HG02623 (cell line): ENCODE measurements around the gene NRXN3.

Source experiments
- ATAC-seq: cut with Tn5 transposase; IDR thresholded peaks from one replicate; pipeline ENCODE4 v1.9.1; 2021; ENCODE audit warnings: moderate library complexity; ENCODE audit not compliant: unreplicated experiment

The NRXN3 gene

GRCh38 chr14:79638672-79639266 is 1468.6 kb downstream of the NRXN3 start:
- no peak for ATAC-seq

- ATAC-seq = no peak
These were observed 1469.4 kb downstream of the NRXN3 start for GRCh38 chr14:79639613-79640012.

- no peak for ATAC-seq
These were observed 1471.2 kb downstream of the NRXN3 start for GRCh38 chr14:79641371-79641770.

GRCh38 chr14:79643132-79643531 is 1473.0 kb downstream of the NRXN3 start:
- no peak for ATAC-seq

- ATAC-seq = no peak
These were observed 1475.7 kb downstream of the NRXN3 start for GRCh38 chr14:79645753-79646362.

- ATAC-seq = no peak
These were observed 1479.7 kb downstream of the NRXN3 start for GRCh38 chr14:79649856-79650255.

- no peak for ATAC-seq
These were observed 1482.5 kb downstream of the NRXN3 start for GRCh38 chr14:79652513-79653307.

GRCh38 chr14:79656056-79656455 is 1485.9 kb downstream of the NRXN3 start:
- ATAC-seq = no peak

- ATAC-seq = no peak
These were observed 1486.3 kb downstream of the NRXN3 start for GRCh38 chr14:79656496-79656895.

- ATAC-seq = no peak
These were observed 1488.0 kb downstream of the NRXN3 start for GRCh38 chr14:79658221-79658620.

GRCh38 chr14:79658769-79659168 is 1488.6 kb downstream of the NRXN3 start:
- no peak for ATAC-seq

- no peak for ATAC-seq
These were observed 1490.1 kb downstream of the NRXN3 start for GRCh38 chr14:79660053-79660939.

GRCh38 chr14:79661752-79662151 is 1491.6 kb downstream of the NRXN3 start:
- no peak for ATAC-seq

- no peak for ATAC-seq
These were observed 1493.3 kb downstream of the NRXN3 start for GRCh38 chr14:79663453-79663852.

- ATAC-seq = no peak
These were observed 1495.4 kb downstream of the NRXN3 start for GRCh38 chr14:79665556-79665955.

- no peak for ATAC-seq
These were observed 1498.8 kb downstream of the NRXN3 start for GRCh38 chr14:79668951-79669350.

GRCh38 chr14:79670811-79671210 is 1500.6 kb downstream of the NRXN3 start:
- ATAC-seq = no peak

GRCh38 chr14:79680087-79680486 is 1509.9 kb downstream of the NRXN3 start:
- no peak for ATAC-seq

- ATAC-seq = no peak
These were observed 1516.0 kb downstream of the NRXN3 start for GRCh38 chr14:79686196-79686595.

GRCh38 chr14:79690960-79691359 is 1520.8 kb downstream of the NRXN3 start:
- ATAC-seq = no peak

- no peak for ATAC-seq
These were observed 1523.8 kb downstream of the NRXN3 start for GRCh38 chr14:79693935-79694334.
